ENCODE data around the gene PATJ. TPM values are rescaled to one million over a fixed set of nuclear protein-coding genes. Genes with fewer than 3 reads are reported as not detected.

Gene PATJ
- total RNA-seq, 4 donors from 2014 or later: 10.6 to 44.8 (median 26.1) TPM

DNA sequence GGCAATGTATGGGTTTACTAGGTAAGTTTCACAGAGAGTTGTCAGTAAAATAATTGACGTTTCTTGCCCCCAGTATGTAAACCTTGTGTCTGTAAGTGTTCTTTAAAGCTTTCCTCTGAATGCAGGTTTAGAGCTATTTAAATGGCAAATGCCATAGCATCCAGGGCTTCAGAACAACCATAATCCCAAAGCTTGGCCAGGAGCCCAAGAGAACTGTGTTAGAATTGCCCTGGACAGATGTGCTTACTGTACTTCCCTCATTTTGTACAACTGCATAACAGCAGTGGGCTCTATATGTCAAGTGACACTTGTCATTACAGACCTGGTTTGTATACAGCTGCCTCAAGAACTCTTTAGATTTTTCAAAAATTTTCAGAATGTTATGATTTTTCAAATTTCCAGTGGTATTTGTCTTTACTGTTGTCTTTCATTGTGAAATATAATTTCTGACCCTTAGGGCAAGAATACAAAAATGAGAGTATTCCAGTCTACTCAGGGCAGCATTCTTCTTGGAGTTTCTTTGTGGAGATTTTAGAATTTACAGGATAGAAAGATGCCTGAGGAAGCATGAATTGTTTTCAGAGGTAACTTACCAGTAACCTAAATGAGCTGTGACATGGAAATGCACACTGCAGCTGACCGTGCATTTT lies 315.5 kb downstream of the PATJ start:
- intact Hi-C loops (cut with DNase I; ENCODE audit: low total_unique reads): no loop called here
- Histone ChIP-seq H3K27me3 (no peaks in the 10 kb centered on the region), H3K4me3 (no peak overlapping the region), H3K27ac (no peak overlapping the region), H3K9me3 (no peaks in the 10 kb centered on the region), H3K4me1 (no peaks in the 10 kb centered on the region), H3K36me3 (no peaks in the 10 kb centered on the region)
- DNase-seq: no peak
- TF ChIP-seq, protein P1, sequence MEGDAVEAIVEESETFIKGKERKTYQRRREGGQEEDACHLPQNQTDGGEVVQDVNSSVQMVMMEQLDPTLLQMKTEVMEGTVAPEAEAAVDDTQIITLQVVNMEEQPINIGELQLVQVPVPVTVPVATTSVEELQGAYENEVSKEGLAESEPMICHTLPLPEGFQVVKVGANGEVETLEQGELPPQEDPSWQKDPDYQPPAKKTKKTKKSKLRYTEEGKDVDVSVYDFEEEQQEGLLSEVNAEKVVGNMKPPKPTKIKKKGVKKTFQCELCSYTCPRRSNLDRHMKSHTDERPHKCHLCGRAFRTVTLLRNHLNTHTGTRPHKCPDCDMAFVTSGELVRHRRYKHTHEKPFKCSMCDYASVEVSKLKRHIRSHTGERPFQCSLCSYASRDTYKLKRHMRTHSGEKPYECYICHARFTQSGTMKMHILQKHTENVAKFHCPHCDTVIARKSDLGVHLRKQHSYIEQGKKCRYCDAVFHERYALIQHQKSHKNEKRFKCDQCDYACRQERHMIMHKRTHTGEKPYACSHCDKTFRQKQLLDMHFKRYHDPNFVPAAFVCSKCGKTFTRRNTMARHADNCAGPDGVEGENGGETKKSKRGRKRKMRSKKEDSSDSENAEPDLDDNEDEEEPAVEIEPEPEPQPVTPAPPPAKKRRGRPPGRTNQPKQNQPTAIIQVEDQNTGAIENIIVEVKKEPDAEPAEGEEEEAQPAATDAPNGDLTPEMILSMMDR (IDR thresholded peaks at IDR 0.05): no peak
- no peak for TF ChIP-seq POLR2A (IDR thresholded peaks at IDR 0.05)

DNA sequence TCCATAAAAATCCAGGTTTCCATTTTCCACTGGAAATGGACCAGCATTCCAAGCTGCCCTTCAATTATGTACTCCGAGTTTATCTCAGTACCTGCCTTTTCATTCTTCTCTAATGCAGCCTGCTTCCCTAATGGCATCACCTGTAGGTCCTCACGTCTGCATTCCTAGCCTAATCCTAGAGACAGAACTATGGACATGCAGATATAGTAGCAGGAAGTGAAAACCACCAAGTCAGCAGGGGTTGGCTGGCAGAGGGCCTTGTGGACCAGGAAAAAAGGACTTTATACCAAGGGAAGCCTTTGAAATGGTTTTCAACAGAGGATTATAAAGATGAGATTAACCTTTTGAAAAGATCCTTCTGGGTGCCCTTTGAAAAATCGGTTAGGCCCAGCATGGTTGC lies 316.7 kb downstream of the PATJ start:
- no peak for DNase-seq
- H3K36me3 ChIP-seq: no peaks in the 10 kb centered on the region
- no peak for TF ChIP-seq POLR2A (IDR thresholded peaks at IDR 0.05)
- TF ChIP-seq, protein P1 (IDR thresholded peaks at IDR 0.05): no peak
- H3K4me3 ChIP-seq: no peak overlapping the region
- no peak overlapping the region for H3K27ac ChIP-seq
- no peaks in the 10 kb centered on the region for H3K9me3 ChIP-seq
- no peaks in the 10 kb centered on the region for H3K27me3 ChIP-seq
- intact Hi-C loops (cut with DNase I; ENCODE audit: low total_unique reads): no loop called here
- no peaks in the 10 kb centered on the region for H3K4me1 ChIP-seq

DNA sequence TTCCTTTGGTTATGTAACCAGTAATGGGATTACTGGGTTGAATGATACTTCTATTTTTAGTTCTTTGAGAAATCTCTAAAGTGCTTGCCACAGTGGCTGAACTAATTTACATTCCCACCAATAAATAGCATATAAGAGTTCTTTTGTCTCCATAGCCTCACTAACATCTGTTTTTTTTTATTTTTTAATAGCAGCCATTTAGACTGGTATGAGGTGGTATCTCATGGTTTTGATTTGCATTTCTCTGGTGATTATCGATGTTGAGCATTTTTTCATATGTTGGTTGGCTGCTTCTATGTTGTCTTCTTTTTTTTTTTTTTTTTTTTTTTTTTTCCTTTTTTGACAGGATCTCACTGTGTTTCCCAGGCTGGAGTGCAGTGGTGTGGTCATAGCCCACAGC lies 319.8 kb downstream of the PATJ start:
- no peak for DNase-seq
- no peak for TF ChIP-seq POLR2A (IDR thresholded peaks at IDR 0.05)
- TF ChIP-seq, protein P1 (IDR thresholded peaks at IDR 0.05): no peak
- intact Hi-C loops (cut with DNase I; ENCODE audit: low total_unique reads): no loop called here
- Histone ChIP-seq H3K27me3 (no peaks in the 10 kb centered on the region), H3K4me3 (no peak overlapping the region), H3K36me3 (no peaks in the 10 kb centered on the region), H3K9me3 (no peaks in the 10 kb centered on the region), H3K27ac (no peak overlapping the region), H3K4me1 (no peaks in the 10 kb centered on the region)

DNA sequence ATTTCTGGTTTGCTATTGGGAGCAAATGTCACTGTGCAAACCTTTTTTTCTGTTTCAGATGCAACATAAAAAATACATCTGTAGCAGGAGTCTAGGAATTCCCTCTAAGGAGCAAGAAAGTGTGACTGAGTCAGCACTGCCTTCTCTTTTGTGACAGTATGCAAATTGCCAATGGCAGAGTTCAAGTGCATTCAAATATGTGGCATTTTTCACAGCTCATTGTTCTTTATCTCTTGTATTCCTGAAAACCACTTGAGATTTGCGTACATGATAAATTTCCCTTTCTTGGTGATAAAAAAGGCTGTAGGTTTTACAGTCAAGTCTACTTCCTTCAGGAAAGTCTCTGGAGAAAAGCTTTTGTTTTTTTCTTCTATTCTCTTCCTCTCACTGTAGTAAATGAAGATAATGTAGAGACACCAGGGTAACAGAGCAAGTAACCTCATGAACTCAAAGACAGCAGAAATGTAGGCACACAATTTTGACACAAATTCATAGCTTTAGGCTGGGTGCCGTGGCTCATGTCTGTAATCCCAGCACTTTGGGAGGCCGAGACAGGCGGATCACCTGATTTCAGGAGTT lies 322.6 kb downstream of the PATJ start:
- no peaks in the 10 kb centered on the region for H3K27me3 ChIP-seq
- H3K36me3 ChIP-seq: no peaks in the 10 kb centered on the region
- intact Hi-C loops (cut with DNase I; ENCODE audit: low total_unique reads): no loop called here
- no peak for TF ChIP-seq POLR2A (IDR thresholded peaks at IDR 0.05)
- TF ChIP-seq, protein P1 (IDR thresholded peaks at IDR 0.05): no peak
- H3K27ac ChIP-seq: no peak overlapping the region
- no peaks in the 10 kb centered on the region for H3K9me3 ChIP-seq
- no peak for DNase-seq
- no peak overlapping the region for H3K4me3 ChIP-seq
- H3K4me1 ChIP-seq: peaks cover 0 to 4% of the 10 kb centered on the region in 2 donors

DNA sequence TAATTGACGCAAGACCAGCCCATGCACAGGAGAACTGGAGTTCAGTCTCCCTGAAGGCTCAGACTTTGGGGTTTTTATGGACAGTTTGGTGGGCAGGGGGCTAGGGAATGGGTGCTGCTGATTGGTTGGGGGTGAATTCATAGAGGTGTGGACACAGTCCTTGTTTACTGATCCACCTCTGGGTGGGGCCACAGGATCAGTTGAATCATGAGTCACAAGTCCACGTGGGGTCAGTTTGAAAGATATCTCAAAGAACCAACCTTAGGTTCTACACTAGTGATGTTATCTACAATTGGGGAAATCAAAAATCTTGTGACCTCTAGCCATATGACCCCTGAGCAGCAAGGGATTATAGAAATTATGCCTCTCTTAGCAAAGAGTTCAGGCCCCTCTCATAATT lies 324.4 kb downstream of the PATJ start:
- H3K27me3 ChIP-seq: no peaks in the 10 kb centered on the region
- intact Hi-C loops (cut with DNase I; ENCODE audit: low total_unique reads): no loop called here
- H3K27ac ChIP-seq: no peak overlapping the region
- no peaks in the 10 kb centered on the region for H3K9me3 ChIP-seq
- peaks cover 0 to 4% of the 10 kb centered on the region in 2 donors for H3K4me1 ChIP-seq
- H3K4me3 ChIP-seq: no peak overlapping the region
- TF ChIP-seq, protein P1 (IDR thresholded peaks at IDR 0.05): no peak
- TF ChIP-seq POLR2A (IDR thresholded peaks at IDR 0.05): no peak
- no peaks in the 10 kb centered on the region for H3K36me3 ChIP-seq
- DNase-seq: no peak
